Endothelial cell of umbilical vein (primary cell): Measurements from ENCODE around the gene ACTR2. TPM values are rescaled to one million over a fixed set of nuclear protein-coding genes. Genes with fewer than 3 reads are reported as not detected.

ENCODE experiments used
- BruUV-seq: library from RNA; stranded (reverse); fragments of 400-500 nt; replicated peaks from 2 replicates; lab custom pipeline; 2021; lab: Mats Ljungman, UMichigan
- CTCF ChIA-PET: fragments of 300-600, 350-600 bp; sonication (Branson Sonifier 250); formaldehyde crosslinking; loops from one replicate; lab custom pipeline; 2021; ENCODE audit warnings: antibody characterized with exemption, inconsistent platforms; lab: Charles Lee
- POLR2A ChIA-PET: fragments of 300-600, 350-600 bp; sonication (Branson Sonifier 250); formaldehyde crosslinking; loops from one replicate; lab custom pipeline; 2021; ENCODE audit warnings: antibody characterized with exemption, inconsistent platforms; lab: Charles Lee
- DNase-seq: peaks from one replicate; pipeline ENCODE4 v3.0.0-alpha.2; 2011; ENCODE audit warnings: low read depth, low spot score
- FAIRE-seq: peaks from 2 replicates; lab custom pipeline; 2011; peaks lifted over from hg19 to GRCh38; lab: Jason Lieb, UNC
- H2AFZ ChIP-seq: 2 replicates; pipeline ENCODE4 v1.6.0; 2012; ENCODE audit warnings: low read depth, low read length, control low read depth, inconsistent platforms
- H3K27ac ChIP-seq: 2 replicates; pipeline ENCODE4 v1.5.1; 2011; ENCODE audit warnings: low read depth, mild to moderate bottlenecking, control low read depth, low read length, moderate library complexity; ENCODE audit not compliant: insufficient read depth
- H3K27me3 ChIP-seq, 2 experiments: 2 replicates each; pipeline versions ENCODE4 v1.6.0 to v1.6.1; 2011; ENCODE audit warnings: low read length in 2 of 2, mixed read lengths in 1 of 2; ENCODE audit not compliant: control insufficient read depth in 2 of 2, insufficient read depth in 2 of 2
- H3K36me3 ChIP-seq, 2 experiments: 2 replicates in 1 of 2; 3 replicates in 1 of 2; pipeline ENCODE4 v1.5.1; 2011; ENCODE audit warnings: low read length in 2 of 2, mild to moderate bottlenecking in 1 of 2, moderate library complexity in 1 of 2; ENCODE audit not compliant: control insufficient read depth in 2 of 2, insufficient read depth in 2 of 2; ENCODE audit errors: extremely low read depth in 1 of 2
- H3K4me1 ChIP-seq: 3 replicates; pipeline ENCODE4 v1.5.1; 2011; ENCODE audit warnings: mild to moderate bottlenecking, low read length; ENCODE audit not compliant: control insufficient read depth, insufficient read depth; ENCODE audit errors: extremely low read depth
- H3K4me2 ChIP-seq: 2 replicates; pipeline ENCODE4 v1.6.1; 2011; ENCODE audit warnings: low read length, control low read depth, mixed read lengths; ENCODE audit not compliant: insufficient read depth
- H3K4me3 ChIP-seq, 3 experiments: fragments of 200-600 bp in 1 of 3; sonication (generic), shearing (Covaris generic) in 1 of 3; replicated peaks in 1 of 3; 2 replicates each; pipeline ENCODE4 v1.5.1; 2011 to 2016; ENCODE audit warnings: control low read depth in 3 of 3, low read length in 3 of 3, mild to moderate bottlenecking in 2 of 3, inconsistent platforms in 1 of 3, low read depth in 1 of 3, moderate library complexity in 1 of 3; ENCODE audit not compliant: insufficient read depth in 1 of 3
- H3K79me2 ChIP-seq: 2 replicates; pipeline ENCODE4 v1.6.0; 2012; ENCODE audit warnings: low read length, inconsistent platforms; ENCODE audit not compliant: control insufficient read depth, insufficient read depth
- H3K9ac ChIP-seq: replicated peaks from 2 replicates; pipeline ENCODE3; 2011; ENCODE audit warnings: low read length, control low read depth; ENCODE audit not compliant: insufficient read depth; ENCODE audit errors: extremely low read depth
- H3K9me1 ChIP-seq: replicated peaks from 3 replicates; pipeline ENCODE4 v1.6.0; 2011; ENCODE audit warnings: mild to moderate bottlenecking, low read length; ENCODE audit not compliant: control insufficient read depth, insufficient read depth; ENCODE audit errors: extremely low read depth
- H3K9me3 ChIP-seq: replicated peaks from 2 replicates; pipeline ENCODE4 v1.5.1; 2012; ENCODE audit warnings: low read length, inconsistent platforms; ENCODE audit not compliant: control insufficient read depth, insufficient read depth
- H4K20me1 ChIP-seq: replicated peaks from 2 replicates; pipeline ENCODE3; 2011; ENCODE audit warnings: mild to moderate bottlenecking, low read length; ENCODE audit not compliant: control insufficient read depth, insufficient read depth; ENCODE audit errors: extremely low read depth
- CTCF ChIP-seq, 2 donors: IDR thresholded peaks; 1 replicate in 1 of 2; 2 replicates in 1 of 2; pipeline ENCODE4 v1.5.1; 2011; ENCODE audit warnings: low read length in 2 of 2, mild to moderate bottlenecking in 2 of 2, moderate library complexity in 2 of 2, control low read depth in 1 of 2, inconsistent platforms in 1 of 2, low read depth in 1 of 2; ENCODE audit not compliant: insufficient read depth in 1 of 2; ENCODE audit errors: extremely low read depth in 1 of 2
- FOS ChIP-seq: IDR thresholded peaks from 2 replicates; pipeline ENCODE4 v1.6.1; 2011; ENCODE audit warnings: mild to moderate bottlenecking, low read length, moderate library complexity, borderline replicate concordance; ENCODE audit not compliant: insufficient read depth
- GATA2 ChIP-seq: IDR thresholded peaks from 2 replicates; pipeline ENCODE4 v1.7.0; 2011; ENCODE audit warnings: low read depth, mild to moderate bottlenecking, moderate library complexity, mixed read lengths, low read length; ENCODE audit not compliant: insufficient read length, insufficient read depth
- JUN ChIP-seq: IDR thresholded peaks from 2 replicates; pipeline ENCODE4 v1.6.1; 2011; ENCODE audit warnings: borderline replicate concordance, low read depth; ENCODE audit not compliant: insufficient read length, insufficient read depth
- MYC ChIP-seq: IDR thresholded peaks from one replicate; pipeline ENCODE4 v1.6.1; 2011; ENCODE audit warnings: mild to moderate bottlenecking, low read depth, low read length
- POLR2A ChIP-seq: IDR thresholded peaks from 2 replicates; pipeline ENCODE4 v1.6.1; 2012; ENCODE audit warnings: low read depth, mild to moderate bottlenecking, control low read depth, low read length
- POLR2AphosphoS5 ChIP-seq: IDR thresholded peaks from 2 replicates; pipeline ENCODE4 v1.6.1; 2012; ENCODE audit warnings: low read depth, mild to moderate bottlenecking, control low read depth, low read length, moderate library complexity; ENCODE audit not compliant: insufficient read depth
- dilution Hi-C: fragments of 300-500 bp; cut with MboI; formaldehyde crosslinking; loops from one replicate; pipeline ENCODE4 v1.15.0; 2019; ENCODE audit warnings: low sequenced_read_pairs; ENCODE audit not compliant: extremely low pct_ligation_motif_present
- intact Hi-C: fragments of 100-400 bp; cut with micrococcal nuclease; formaldehyde crosslinking; loops from one replicate; pipeline ENCODE4 v1.10.0; 2022
- polyA plus RNA-seq, 4 experiments: library from polyadenylated mRNA; depleted of rRNA in 3 of 4; stranded (reverse) in 3 of 4; unstranded in 1 of 4; fragments of >200 nt; gene quantifications; 2 replicates each; pipeline versions ENCODE4 v1.2.1 to v1.2.3, GENCODE V29; 2011 to 2012; ENCODE audit warnings: missing spikeins in 1 of 4
- total RNA-seq: library from RNA; stranded (reverse); gene quantifications from 2 replicates; pipeline ENCODE4 v1.2.3, GENCODE V29; 2021
- TF ChIP-seq, protein P1 (sequence below): IDR thresholded peaks from 2 replicates; pipeline ENCODE4 v1.6.1; 2011; ENCODE audit not compliant: insufficient read depth, insufficient read length

The ACTR2 gene
- total and polyA plus RNA-seq, 2 donors (not counting 3 experiments of a cell fraction or from before 2014, with no cell fraction given): 48.7 to 287 TPM

DNA sequence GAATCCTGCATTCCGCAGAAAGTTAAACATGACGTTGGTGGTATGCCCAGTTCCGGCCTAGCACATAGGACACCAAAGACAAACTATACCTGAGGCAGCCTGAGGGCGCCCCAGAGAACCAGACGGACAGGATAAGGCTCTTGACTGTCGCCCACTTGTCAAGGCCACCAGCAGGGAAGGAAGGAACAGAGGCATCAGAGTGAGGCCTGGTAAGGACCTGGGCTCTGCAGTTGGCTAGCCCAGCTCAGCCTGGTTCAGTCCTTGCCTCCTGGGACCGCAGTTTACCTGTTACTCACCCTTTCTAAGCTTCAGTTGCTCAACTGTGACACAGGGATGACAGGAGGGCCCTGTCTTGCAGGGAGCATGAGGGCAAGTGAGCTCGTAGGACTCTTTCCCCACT is 82.1 kb downstream of the ACTR2 start:
- no peak overlapping the region for H2AFZ ChIP-seq
- FAIRE-seq: no peak
- ChIA-PET CTCF (no interaction called here), POLR2A (no interaction called here)
- H3K36me3 ChIP-seq: no peaks in the 10 kb centered on the region
- no peak for DNase-seq
- H3K9ac ChIP-seq: no peak overlapping the region
- no peak for TF ChIP-seq MYC
- TF ChIP-seq POLR2AphosphoS5: no peak
- no peak for TF ChIP-seq CTCF (IDR thresholded peaks at IDR 0.05; ENCODE audit: extremely low read depth in 1 of 2, insufficient read depth in 1 of 2, low read depth in 1 of 2, low read length in 2 of 2)
- no peak for TF ChIP-seq POLR2A
- no peak for TF ChIP-seq JUN
- TF ChIP-seq FOS: no peak
- no peak for TF ChIP-seq GATA2
- TF ChIP-seq, protein P1, sequence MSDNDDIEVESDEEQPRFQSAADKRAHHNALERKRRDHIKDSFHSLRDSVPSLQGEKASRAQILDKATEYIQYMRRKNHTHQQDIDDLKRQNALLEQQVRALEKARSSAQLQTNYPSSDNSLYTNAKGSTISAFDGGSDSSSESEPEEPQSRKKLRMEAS: no peak
- H4K20me1 ChIP-seq: no peaks in the 10 kb centered on the region
- no peak overlapping the region for H3K27ac ChIP-seq
- no peak overlapping the region for H3K4me2 ChIP-seq
- H3K9me3 ChIP-seq: no peaks in the 10 kb centered on the region
- intact Hi-C loops: loop anchor here (5.0 kb wide), 1 partner anchor 43 kb away; no protein-coding TSS in a partner anchor
- dilution Hi-C loops: no loop called here
- no peaks in the 10 kb centered on the region for H3K27me3 ChIP-seq
- H3K79me2 ChIP-seq: no peaks in the 10 kb centered on the region
- H3K9me1 ChIP-seq: no peaks in the 10 kb centered on the region
- peaks cover 8% of the 10 kb centered on the region for H3K4me1 ChIP-seq
- no peak overlapping the region for H3K4me3 ChIP-seq
- no TSS peak for BruUV-seq
